HepG2 (cell line): Measurements from ENCODE around the gene MEPE.
A peak's percentile ranks its signal among the peaks of the same experiment; 100 is the strongest.

ENCODE experiments used
- ASH2L ChIP-seq: fragments of 300-600, 200-600 bp; sonication (generic); IDR thresholded peaks from 2 replicates; pipeline ENCODE4 v1.7.0; 2017; ENCODE audit warnings: low read depth, mild to moderate bottlenecking, moderate library complexity, mixed read lengths, low read length; ENCODE audit not compliant: insufficient read length
- CTCF ChIP-seq: sonication (generic); formaldehyde crosslinking; IDR thresholded peaks from 2 replicates; pipeline ENCODE4 v1.5.0; 2020; ENCODE audit warnings: mild to moderate bottlenecking, missing genetic modification reagents, moderate library complexity
- EP300 ChIP-seq, 3 experiments: sonication (generic) in 1 of 3; formaldehyde crosslinking in 1 of 3; IDR thresholded peaks; 2 replicates each; pipeline versions ENCODE4 v1.5.1 to v1.6.1; 2011 to 2020; ENCODE audit warnings: low read depth in 2 of 3, low read length in 2 of 3, borderline replicate concordance in 1 of 3, improper control_type of control experiment in 1 of 3, mild to moderate bottlenecking in 1 of 3, missing genetic modification reagents in 1 of 3, moderate library complexity in 1 of 3
- EZH2 ChIP-seq: conservative IDR thresholded peaks from 2 replicates; pipeline ENCODE4 v1.6.1; 2012; ENCODE audit warnings: mild to moderate bottlenecking, low read depth, low read length, moderate library complexity
- MXD1 ChIP-seq: sonication (generic); formaldehyde crosslinking; IDR thresholded peaks from 2 replicates; pipeline ENCODE4 v1.4.0; 2020; ENCODE audit warnings: mild to moderate bottlenecking, missing genetic modification reagents
- SMAD1 ChIP-seq: sonication (generic); formaldehyde crosslinking; IDR thresholded peaks from 2 replicates; pipeline ENCODE4 v1.4.0; 2020; ENCODE audit warnings: missing genetic modification reagents, low read depth, mild to moderate bottlenecking, borderline replicate concordance
- TOE1 ChIP-seq: sonication (generic); formaldehyde crosslinking; IDR thresholded peaks from 2 replicates; pipeline ENCODE4 v1.4.0; 2020; ENCODE audit warnings: mild to moderate bottlenecking, missing genetic modification reagents
- ZHX1 ChIP-seq: sonication (generic); formaldehyde crosslinking; IDR thresholded peaks from 2 replicates; pipeline ENCODE4 v1.8.1; 2022; ENCODE audit warnings: low read depth, mild to moderate bottlenecking, missing genetic modification reagents
- ZNF143 ChIP-seq: sonication (generic); formaldehyde crosslinking; IDR thresholded peaks from 2 replicates; pipeline ENCODE4 v1.4.0; 2020; ENCODE audit warnings: missing genetic modification reagents
- ZNF761 ChIP-seq: sonication (generic); formaldehyde crosslinking; conservative IDR thresholded peaks from 2 replicates; pipeline ENCODE4 v1.4.0; 2020; ENCODE audit warnings: mild to moderate bottlenecking, missing genetic modification reagents
- ZNF770 ChIP-seq: sonication (generic); formaldehyde crosslinking; IDR thresholded peaks from 2 replicates; pipeline ENCODE4 v1.5.0; 2020; ENCODE audit warnings: mild to moderate bottlenecking, missing genetic modification reagents
- TF ChIP-seq, protein P1 (sequence below): sonication (generic); formaldehyde crosslinking; IDR thresholded peaks from 2 replicates; pipeline ENCODE4 v1.4.0; 2020; ENCODE audit warnings: missing genetic modification reagents

- TF ChIP-seq ZHX1 (CRISPR knock-in tag) (no peak), ZNF770 (no peak), CTCF (CRISPR knock-in tag) (peak; percentile 56), MXD1 (no peak), TOE1 (no peak), ZNF143 (no peak), ZNF761 (no peak), ASH2L (no peak), EP300 (IDR thresholded peaks at IDR 0.05; ENCODE audit: low read depth in 2 of 2, low read length in 2 of 2) (no peak), EP300 (CRISPR knock-in tag; IDR thresholded peaks at IDR 0.05; ENCODE audit: borderline replicate concordance) (no peak), SMAD1 (CRISPR knock-in tag) (no peak), EZH2 (no peak)
- TF ChIP-seq, protein P1, sequence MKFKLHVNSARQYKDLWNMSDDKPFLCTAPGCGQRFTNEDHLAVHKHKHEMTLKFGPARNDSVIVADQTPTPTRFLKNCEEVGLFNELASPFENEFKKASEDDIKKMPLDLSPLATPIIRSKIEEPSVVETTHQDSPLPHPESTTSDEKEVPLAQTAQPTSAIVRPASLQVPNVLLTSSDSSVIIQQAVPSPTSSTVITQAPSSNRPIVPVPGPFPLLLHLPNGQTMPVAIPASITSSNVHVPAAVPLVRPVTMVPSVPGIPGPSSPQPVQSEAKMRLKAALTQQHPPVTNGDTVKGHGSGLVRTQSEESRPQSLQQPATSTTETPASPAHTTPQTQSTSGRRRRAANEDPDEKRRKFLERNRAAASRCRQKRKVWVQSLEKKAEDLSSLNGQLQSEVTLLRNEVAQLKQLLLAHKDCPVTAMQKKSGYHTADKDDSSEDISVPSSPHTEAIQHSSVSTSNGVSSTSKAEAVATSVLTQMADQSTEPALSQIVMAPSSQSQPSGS (CRISPR knock-in tag) = no peak
These were observed 30.7 kb downstream of the MEPE start for GRCh38 chr4:87863486-87863885.
